NCI-H2227 treated with DMSO at 0.1 percent for 48 hours (cell line): ENCODE measurements around the gene KRT14.
A peak's percentile ranks its signal among the peaks of the same experiment; 100 is the strongest.
"Not testable (repeated sequence)": the region's sequence is repeated elsewhere in the genome, so short reads cannot be mapped to it uniquely, and the experiment has no call there.

Source experiments
- DNase-seq: peaks from one replicate; lab custom pipeline; 2025; lab: John Stamatoyannopoulos, UW

KRT14 gene

DNA sequence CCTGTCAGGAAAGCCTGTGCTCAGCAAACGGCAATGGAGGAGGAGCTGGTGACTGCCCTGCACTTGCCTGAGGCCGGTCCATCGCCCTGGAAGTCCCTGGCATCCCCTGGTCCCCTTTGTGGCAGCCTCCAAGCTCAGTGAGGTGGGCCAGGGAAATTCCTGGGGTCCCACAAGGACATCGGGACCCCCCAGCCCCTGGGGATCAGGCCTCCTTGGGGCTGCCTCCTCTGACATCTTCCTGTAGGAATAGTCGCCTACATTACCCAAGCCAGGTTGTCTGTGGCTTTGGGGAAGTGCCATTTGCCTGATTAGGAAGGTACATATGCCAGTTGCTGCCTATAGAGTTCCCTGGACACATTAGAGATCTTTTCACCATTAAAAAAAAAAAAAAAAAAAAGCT, 7.7 kb downstream of the KRT14 start:
- DNase-seq: no peak

DNA sequence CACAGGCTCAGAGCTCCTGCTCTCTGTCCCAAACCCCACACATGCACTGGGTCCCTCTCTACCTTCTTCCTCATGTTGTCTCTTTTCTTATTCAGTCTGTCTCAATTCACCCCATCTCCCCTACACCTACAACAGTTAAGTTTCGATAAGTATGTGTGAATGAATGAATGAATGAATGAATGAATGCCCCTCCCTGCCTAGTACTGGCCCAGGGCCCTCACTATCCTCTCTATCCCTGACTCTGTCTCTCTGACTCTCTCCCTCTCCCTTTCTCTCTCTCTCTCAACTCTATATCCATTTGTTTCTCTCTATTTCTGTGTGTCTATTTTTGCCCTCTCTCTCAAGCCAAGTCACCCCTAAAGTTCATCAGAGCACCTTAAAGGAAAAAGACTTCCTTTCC, 8.2 kb downstream of the KRT14 start:
- DNase-seq: no peak

DNA sequence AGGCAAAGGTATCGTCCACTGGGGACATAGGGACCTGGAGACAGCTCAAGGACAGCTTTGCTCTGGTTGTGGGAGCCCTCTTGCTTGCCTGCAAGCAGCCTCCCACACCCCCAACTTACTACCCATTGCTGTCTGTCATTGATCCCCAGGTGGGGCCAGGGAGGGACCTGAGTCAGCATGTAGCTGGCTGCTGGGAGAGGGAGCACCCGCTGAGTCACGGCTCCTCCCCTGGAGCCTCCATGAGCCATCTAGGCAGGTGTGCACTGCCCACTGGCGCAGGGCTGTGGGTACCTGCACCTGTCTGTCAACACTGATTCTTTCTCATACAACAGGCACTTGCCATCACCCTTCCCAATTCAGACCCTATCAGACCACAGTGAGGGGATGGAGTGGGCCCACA, 10.0 kb downstream of the KRT14 start:
- DNase-seq: not testable (repeated sequence)

DNA sequence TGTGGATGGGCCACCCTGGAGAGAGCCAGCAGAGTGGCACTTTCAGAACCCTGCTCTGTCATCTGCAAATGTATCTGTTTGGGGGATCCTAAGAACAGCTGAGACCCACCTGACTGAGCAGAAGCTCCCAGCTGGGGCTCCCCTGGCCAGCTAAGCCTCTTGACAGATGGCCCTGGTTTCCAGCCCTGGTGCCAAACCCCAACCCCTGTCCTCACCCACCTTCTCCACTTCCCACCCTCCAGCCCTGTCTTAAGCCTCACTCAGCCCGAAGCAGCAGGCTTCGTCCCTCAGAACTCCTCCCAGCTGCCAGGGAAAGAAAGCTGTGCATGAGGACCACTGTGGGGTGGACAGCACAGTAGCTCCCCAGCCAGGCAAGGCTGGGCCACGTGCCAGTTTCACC, 11.4 kb downstream of the KRT14 start:
- DNase-seq: no peak

- peak; percentile 26 for DNase-seq
Measured at GRCh38 chr17:41571561-41572434, 14.9 kb downstream of the KRT14 start, which contains the start of gene KRT9. Gene KRT9 (minus strand): TSS chr17:41572059. CDS start chr17:41571992, 67 bp downstream.

DNA sequence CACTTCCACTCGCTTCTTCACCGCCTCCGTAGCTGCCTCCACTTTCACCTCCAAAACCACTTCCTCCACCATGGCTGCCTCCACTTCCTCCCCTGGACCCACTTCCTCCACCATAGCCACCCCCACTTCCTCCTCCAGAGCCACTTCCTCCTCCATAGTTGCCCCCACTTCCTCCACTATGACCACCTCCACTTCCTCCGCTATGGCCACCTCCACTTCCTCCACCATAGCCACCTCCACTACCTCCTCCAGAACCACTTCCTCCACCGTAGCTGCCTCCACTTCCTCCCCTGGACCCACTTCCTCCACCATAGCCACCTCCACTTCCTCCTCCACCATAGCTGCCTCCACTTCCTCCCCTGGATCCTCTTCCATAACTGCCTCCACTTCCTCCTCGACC, 19.4 kb downstream of the KRT14 start:
- DNase-seq: no peak

DNA sequence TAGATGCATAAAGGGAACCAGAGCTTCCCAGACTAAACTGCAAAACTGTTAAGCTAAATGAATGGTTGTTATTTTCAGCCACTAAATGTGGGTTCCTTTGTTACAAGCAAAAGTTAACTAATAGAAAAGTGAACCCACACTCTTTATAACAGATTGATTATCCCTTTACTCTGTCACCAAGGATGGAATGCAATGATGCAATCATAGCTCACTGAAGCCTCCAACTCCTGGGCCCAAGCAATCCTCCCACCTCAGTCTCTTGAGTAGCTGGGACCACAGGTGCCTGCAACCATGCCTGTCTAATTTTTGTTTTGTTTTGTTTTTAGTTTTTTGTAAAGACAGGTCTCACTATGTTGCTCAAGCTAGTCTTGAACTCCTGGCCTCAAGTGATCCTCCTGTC, 21.4 kb downstream of the KRT14 start:
- no peak for DNase-seq

DNA sequence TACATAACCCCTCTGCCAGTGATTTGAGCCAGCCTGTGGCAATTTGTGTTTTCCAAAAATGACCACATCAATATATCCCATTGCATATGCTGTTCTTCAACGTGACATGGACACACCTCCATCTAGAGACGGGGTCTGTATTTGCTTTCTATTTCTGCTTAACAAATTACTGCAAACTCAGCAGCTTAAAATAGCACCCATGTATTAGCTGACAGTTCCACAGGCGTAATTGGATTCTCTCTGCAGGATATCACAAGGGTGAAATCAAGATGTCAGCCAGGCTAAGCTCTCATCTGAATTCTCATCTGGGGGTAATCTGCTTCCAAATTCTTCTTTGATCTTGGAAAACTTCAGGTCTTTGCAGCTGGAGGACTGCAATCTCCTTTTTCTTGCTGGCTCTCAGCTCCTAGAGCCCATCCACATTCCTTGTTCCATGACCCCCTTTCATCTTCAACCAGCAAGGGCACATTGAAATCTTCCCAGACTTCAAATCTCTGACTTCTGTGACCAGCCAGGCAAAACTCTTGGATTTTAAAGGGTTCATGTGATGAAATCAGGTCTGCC, 23.0 kb downstream of the KRT14 start:
- DNase-seq: peak; percentile 21

DNA sequence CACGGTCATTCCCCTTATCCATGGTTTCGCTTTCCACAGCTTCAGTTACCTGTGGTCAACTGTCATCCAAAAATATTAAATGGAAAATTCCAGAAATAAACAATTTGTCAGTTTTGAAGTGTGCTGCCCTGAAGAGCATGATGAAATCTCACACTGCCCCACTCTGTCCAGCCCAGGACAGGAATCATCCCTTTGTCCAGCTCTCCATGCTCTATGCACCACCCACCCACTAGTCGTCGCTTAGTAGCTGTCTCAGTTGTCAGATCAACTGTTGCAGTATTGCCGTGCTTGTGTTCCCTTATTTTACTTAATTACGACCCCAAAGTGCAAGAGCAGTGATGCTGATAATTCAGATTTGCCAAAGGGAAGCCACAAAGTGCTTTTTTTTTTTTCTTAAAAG, 25.1 kb downstream of the KRT14 start:
- no peak for DNase-seq

DNA sequence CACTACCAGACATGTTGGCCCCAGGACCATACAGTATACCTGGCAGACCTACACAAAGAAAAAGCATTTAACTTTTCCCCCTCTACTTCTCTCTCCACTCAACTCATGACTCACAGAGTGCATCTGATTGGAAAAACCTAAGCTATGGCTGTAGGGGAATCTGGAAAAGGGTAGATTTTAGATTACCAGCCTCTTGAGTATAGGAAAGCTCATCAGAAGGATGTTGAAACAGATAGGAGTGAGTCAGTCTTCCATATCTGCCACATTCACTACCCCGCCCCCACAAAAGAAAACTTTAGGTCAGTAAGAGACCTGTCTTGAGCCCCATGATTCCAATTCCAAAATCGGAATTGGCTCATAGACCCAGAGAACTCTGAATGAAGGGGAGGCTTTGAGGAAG, 27.1 kb downstream of the KRT14 start:
- DNase-seq: no peak

GRCh38 chr17:41556931-41557330, 29.8 kb downstream of the KRT14 start:
- DNase-seq: no peak

DNA sequence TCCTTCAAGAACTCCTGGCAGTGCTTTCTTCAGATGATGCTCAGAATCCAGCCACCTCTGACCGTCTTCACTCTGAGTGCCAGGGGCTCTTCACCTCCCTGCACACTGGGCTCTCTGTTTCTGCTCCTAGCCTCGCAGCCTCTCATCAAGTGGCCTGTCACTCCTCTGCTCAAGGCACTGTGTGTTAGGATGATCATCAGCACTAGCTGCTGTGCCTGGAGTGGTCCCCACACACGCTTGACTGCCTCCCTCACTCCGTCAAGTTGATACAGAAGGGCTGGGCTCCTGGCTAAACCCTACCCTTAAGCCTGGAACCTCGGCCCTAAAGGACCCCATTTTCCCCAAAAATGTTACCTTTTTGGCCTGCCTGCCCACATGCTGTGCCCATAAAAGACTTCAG, 30.4 kb downstream of the KRT14 start:
- no peak for DNase-seq

GRCh38 chr17:41555105-41555887, 31.4 kb downstream of the KRT14 start:
- no peak for DNase-seq

GRCh38 chr17:41553987-41554680, 32.6 kb downstream of the KRT14 start:
- DNase-seq: no peak

DNA sequence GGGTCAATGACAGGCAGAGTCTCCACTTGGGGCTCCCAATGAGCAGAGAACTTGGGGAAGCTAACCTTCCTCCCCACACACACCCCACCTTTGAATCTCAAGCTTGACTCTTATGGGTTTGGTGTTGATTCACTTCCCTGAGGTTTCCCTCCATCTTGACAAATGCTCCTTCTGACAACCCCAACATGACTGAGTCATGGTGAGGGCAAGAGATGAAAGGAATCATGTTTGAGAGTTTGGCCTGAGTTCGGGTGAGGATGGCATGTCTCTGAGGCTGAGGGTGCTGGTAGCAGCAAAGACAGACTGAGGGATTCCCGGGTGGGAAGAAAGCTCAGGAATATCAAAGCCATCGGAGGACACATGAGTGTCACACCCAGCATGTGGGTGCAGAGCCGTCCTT, 33.5 kb downstream of the KRT14 start:
- DNase-seq: no peak

DNA sequence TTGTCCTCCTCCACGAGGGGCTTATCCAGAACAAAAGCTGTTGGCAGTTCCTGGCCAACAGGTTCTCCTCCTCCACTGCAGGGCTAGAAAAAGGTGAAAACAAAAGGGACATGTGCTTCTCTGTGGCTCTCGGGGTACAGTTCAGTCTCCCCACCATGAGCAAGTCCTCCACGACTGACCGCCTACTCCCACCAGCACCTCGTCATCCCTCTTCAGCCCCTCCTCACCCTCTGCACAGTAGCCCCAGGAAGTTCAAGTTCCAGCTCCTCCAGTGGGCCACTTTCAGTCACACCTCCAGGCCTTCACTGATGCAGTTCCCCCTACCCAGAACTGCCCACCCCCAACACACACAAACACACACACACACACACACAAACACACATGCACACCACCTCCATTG, 34.2 kb downstream of the KRT14 start:
- DNase-seq: no peak

DNA sequence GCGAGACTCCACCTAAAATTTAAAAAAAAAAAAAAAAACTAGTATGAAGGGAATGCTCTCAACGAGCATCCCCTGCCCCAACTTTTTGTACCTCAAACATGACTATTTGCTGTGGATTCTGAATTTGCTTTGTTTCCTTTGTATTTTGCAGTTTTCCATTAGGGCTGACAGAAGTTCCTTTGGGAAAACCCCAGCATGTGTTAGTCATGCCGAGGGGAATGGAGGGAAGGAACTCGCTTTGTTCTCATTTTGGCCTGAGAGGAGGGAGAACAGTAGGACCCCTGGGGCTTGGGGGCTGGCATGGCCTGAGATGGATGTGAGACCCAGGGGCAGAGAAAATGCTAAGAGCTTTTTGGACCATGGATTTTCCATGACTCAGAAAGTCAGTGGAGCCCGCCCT, 35.3 kb downstream of the KRT14 start:
- no peak for DNase-seq

DNA sequence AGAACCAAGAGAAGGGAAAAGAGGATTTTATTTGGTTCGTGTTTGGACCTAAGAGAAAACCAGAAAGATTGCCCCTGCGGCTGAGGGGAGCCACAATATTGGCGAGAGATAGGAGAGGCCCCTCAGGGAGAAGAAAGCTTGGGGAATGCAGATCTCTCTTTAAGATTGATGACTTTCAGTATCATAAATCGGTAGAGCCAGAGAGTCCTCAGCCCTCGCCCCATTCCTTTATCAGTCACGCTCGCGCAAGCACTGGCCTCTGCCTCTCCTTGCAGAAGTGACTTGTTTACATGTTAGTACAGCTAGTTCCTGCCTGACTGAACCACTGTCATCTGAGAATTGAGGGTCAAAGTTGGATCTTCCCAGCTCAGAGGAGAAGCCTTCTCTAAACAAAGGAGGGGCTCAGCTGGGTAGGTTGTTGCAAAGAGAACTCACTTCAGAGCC, 37.1 kb downstream of the KRT14 start:
- DNase-seq: no peak

DNA sequence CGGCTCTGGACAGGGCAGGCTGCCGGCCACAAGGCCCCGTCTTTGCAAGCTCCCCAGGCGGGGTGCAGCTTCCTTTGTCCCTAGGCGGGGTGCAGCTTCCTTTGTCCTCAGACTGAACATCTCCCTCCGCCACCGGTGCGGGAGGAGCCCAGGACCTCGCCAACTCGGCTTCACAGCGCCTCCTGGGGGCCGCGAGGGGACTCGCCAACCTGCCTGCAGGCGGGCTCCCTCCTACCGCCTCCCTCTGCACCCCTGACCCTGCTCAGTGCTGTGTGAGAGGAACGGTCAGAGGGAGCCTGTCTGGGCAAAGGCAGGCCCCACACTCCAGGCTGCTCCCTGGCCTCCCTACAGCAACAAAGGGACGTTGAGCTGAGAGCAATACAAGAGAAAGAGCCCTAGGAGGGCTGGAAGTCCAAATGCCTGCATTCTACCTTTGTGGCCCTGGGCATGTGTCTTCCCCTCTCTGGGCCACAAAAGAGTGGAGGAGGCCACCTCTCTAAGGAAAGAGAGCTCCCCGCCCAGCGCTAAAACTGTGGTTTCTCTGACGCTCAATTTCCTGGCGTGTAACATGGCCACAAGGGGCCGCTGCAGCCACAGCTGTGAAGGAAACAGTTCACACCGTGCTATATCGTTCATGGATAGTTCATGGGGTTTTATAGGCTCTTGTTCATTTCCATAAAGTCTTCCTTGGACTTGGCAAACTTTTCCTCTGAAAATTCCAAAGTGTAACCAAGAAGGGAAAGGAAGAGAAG, 37.7 kb downstream of the KRT14 start:
- peak; percentile 47 for DNase-seq

DNA sequence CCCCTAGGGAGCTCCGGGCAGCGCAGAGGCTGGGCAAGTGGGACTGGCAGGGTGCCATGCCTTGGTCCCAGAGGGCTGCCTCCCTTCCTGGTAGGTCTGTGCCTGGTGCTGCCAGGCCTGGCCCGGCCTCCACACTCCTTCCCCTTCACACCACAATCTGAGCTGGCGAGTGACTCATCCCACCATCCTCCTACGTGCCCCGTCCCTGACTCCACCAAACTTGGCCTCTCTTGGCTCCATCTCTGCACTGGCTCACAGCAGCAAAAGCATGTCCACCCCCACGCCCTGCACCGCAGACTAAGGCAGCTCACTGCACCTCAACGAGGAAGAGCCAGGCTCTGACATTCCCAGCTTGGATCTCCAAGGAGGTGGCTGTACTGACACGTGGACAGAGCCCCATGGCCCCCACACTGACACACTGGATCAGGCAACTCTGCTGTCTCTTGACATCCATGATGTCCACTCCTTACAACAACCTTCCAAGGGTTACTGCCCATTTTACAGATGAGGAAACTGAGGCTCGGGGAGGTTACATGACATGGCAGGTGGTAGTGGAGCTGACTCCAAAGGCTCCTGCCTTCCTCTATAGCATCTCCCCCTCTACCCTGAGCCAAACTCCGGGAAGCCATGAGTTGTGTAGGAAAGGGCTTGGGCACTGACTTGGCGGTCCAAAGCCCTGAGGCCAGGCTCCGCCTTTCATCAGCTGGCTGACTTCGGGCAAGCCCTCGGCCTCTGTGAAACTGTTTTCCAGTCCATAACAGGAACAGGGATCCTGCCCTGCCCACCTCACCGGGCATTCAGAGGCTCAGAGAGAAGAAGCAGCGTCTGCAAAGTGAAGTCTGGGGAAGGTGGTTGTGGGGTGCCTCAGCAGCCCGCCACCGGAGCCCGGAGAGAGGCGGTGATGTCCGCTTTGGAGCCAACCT, 38.5 kb downstream of the KRT14 start:
- no peak for DNase-seq
